Smooth muscle cell (in vitro differentiated cells): Measurements from ENCODE around the gene DHRS4. TPM values are rescaled to one million over a fixed set of nuclear protein-coding genes. Genes with fewer than 3 reads are reported as not detected.
A peak's percentile ranks its signal among the peaks of the same experiment; 100 is the strongest.
"Not testable (repeated sequence)": the region's sequence is repeated elsewhere in the genome, so short reads cannot be mapped to it uniquely, and the experiment has no call there.

Source experiments
- DNase-seq: peaks from one replicate; lab custom pipeline; 2025; ENCODE audit not compliant: unreplicated experiment; lab: John Stamatoyannopoulos, UW
- H2AFZ ChIP-seq: fragments of 200-600 bp; sonication (generic); 2 replicates; pipeline ENCODE4 v1.6.0; 2016; ENCODE audit warnings: antibody characterized with exemption, low read depth, mild to moderate bottlenecking
- H3F3A ChIP-seq: fragments of 200-600 bp; sonication (generic); 2 replicates; pipeline ENCODE4 v1.6.0; 2017; ENCODE audit warnings: antibody characterized with exemption, low read depth
- H3K27ac ChIP-seq: fragments of 200-600 bp; sonication (generic); 2 replicates; pipeline ENCODE4 v1.5.1; 2016; ENCODE audit warnings: low read depth, mild to moderate bottlenecking
- H3K27me3 ChIP-seq: fragments of 200-600 bp; sonication (generic); 2 replicates; pipeline ENCODE4 v1.6.1; 2016; ENCODE audit warnings: low read depth, mild to moderate bottlenecking
- H3K36me3 ChIP-seq: fragments of 200-600 bp; sonication (generic); 2 replicates; pipeline ENCODE4 v1.5.1; 2016; ENCODE audit warnings: low read depth
- H3K4me1 ChIP-seq: fragments of 200-600 bp; sonication (generic); 2 replicates; pipeline ENCODE4 v1.5.1; 2016; ENCODE audit warnings: low read depth
- H3K4me2 ChIP-seq: fragments of 200-600 bp; sonication (generic); 2 replicates; pipeline ENCODE4 v1.6.0; 2016; ENCODE audit warnings: mild to moderate bottlenecking
- H3K4me3 ChIP-seq: fragments of 200-600 bp; sonication (generic); 2 replicates; pipeline ENCODE4 v1.5.1; 2016; ENCODE audit warnings: mild to moderate bottlenecking
- H3K79me2 ChIP-seq: fragments of 200-600 bp; sonication (generic); 2 replicates; pipeline ENCODE4 v1.6.0; 2016; ENCODE audit warnings: low read depth, mild to moderate bottlenecking
- H3K9ac ChIP-seq: fragments of 200-600 bp; sonication (generic); 2 replicates; pipeline ENCODE4 v1.6.0; 2016; ENCODE audit warnings: low read depth
- H3K9me3 ChIP-seq: fragments of 200-600 bp; sonication (generic); replicated peaks from 2 replicates; pipeline ENCODE4 v1.5.1; 2016; ENCODE audit warnings: low read depth
- H4K20me1 ChIP-seq: fragments of 200-600 bp; sonication (generic); 2 replicates; pipeline ENCODE4 v1.6.0; 2016; ENCODE audit warnings: low read depth
- WGBS: methylation state at CpG from one replicate; pipeline ENCODE4 v1.1.7; 2016; ENCODE audit warnings: low lambda C conversion rate; 5-methylcytosine and 5-hydroxymethylcytosine counted together
- polyA plus RNA-seq: library from polyadenylated mRNA; unstranded; fragments of >200 nt; fragmentation: Nextera tagmentation; extraction: Ambion mirVana; gene quantifications from 2 replicates; pipeline ENCODE4 v1.2.1, GENCODE V29; 2016
- total RNA-seq: library from RNA; depleted of rRNA; stranded (reverse); fragments of >200 nt; gene quantifications from 2 replicates; pipeline ENCODE4 v1.2.3, GENCODE V29; 2014
- TF ChIP-seq, protein P1 (sequence below): fragments of 200-600 bp; sonication (generic); IDR thresholded peaks from 2 replicates; pipeline ENCODE4 v1.5.1; 2017; ENCODE audit warnings: borderline replicate concordance, mild to moderate bottlenecking, antibody characterized with exemption; ENCODE audit not compliant: insufficient read depth, poor library complexity, severe bottlenecking

Gene DHRS4
- total and polyA plus RNA-seq, 2 experiments from 2014 or later = 30.9 to 33.1 TPM

DNA sequence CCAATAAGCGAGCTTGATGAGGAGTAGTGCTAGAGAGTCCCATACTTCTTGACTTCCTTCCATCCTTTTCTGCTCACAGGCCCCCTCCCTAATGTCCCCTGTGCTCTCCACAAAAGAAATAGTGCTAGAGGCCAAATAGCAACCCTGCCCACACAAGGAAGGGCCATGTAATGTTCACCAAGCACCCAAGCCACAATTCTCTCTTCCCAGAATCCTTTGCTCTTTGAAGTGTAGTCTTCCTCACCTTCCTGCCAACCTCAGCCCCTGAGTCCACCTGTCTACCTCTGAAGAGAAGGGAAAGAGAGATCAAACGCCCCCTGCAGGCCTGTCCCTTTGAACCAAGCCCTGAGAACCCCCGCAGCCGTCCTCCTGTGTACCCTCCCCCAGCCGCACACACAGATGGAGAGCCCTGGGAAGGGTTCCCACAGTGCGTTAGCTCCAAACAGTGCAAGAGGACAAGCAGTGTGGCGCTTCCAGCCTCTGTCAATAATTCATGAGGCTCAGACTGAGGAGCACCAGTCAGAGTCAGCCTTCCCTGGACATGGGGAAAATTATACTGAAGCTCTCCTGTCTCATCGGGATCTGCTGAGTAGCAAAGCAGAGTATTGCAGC lies 1.9 kb upstream of the DHRS4 start:
- Histone ChIP-seq H2AFZ (no peak overlapping the region), H3K4me1 (no peaks in the 10 kb centered on the region), H3K9me3 (no peaks in the 10 kb centered on the region), H4K20me1 (peaks cover 4% of the 10 kb centered on the region), H3K36me3 (no peaks in the 10 kb centered on the region), H3K27ac (no peak overlapping the region), H3K27me3 (no peaks in the 10 kb centered on the region), H3K9ac (no peak overlapping the region), H3K79me2 (peaks cover 3% of the 10 kb centered on the region), H3K4me3 (no peak overlapping the region), H3F3A (no peaks in the 10 kb centered on the region), H3K4me2 (no peak overlapping the region)
- TF ChIP-seq, protein P1, sequence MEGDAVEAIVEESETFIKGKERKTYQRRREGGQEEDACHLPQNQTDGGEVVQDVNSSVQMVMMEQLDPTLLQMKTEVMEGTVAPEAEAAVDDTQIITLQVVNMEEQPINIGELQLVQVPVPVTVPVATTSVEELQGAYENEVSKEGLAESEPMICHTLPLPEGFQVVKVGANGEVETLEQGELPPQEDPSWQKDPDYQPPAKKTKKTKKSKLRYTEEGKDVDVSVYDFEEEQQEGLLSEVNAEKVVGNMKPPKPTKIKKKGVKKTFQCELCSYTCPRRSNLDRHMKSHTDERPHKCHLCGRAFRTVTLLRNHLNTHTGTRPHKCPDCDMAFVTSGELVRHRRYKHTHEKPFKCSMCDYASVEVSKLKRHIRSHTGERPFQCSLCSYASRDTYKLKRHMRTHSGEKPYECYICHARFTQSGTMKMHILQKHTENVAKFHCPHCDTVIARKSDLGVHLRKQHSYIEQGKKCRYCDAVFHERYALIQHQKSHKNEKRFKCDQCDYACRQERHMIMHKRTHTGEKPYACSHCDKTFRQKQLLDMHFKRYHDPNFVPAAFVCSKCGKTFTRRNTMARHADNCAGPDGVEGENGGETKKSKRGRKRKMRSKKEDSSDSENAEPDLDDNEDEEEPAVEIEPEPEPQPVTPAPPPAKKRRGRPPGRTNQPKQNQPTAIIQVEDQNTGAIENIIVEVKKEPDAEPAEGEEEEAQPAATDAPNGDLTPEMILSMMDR = no peak
- WGBS = 79% methylated on average over 8 of the region's 8 CpGs
- DNase-seq = no peak

DNA sequence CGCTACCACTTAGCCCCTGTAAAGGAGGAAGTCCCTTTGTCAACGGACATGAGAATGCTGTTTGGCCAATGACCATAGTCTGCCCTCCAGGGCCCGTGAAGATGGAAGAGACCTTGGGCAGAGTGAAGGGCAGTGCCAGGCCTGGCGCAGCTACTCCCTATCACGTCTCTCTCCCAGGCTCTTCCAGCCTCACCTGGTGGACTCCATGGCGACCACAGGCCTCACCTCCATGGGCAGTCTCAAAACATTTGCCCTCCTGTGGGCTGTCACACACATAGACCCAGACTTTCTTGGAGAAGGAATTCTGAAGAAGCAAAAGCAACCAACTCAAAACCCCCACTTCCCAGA lies 480 bp upstream of the DHRS4 start:
- H3K9me3 ChIP-seq, H4K20me1 ChIP-seq, H3K4me1 ChIP-seq, H3F3A ChIP-seq, DNase-seq, H3K79me2 ChIP-seq, H3K27me3 ChIP-seq, H3K27ac ChIP-seq, H3K36me3 ChIP-seq: not testable (repeated sequence)
- peak overlapping the region; percentile 93 for H2AFZ ChIP-seq
- peak overlapping the region; percentile 89 for H3K4me2 ChIP-seq
- peak overlapping the region; percentile 72 for H3K9ac ChIP-seq
- 70% methylated on average over 6 of the region's 6 CpGs for WGBS
- peak overlapping the region; percentile 82 for H3K4me3 ChIP-seq

DNA sequence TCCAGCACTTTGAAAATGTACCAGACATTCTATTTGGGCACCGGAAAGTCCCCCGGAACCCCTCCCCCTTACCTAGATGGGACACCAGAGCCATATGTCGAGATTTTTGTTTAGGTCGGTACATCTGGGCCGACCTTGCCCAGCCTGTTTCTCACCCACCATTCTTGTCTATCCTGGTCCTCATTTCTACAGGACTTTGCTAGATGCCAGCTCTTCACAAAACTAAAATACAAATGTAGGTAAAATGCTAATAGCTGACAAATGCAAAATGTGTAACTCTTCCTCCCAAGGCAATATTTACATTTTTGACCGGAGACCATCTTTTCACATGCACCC lies 677 bp downstream of the DHRS4 start:
- not testable (repeated sequence) for H3K27me3 ChIP-seq, H3K9me3 ChIP-seq, H3K4me1 ChIP-seq, H3K27ac ChIP-seq, H4K20me1 ChIP-seq, H3K36me3 ChIP-seq, H3K79me2 ChIP-seq, DNase-seq, H3F3A ChIP-seq
- 19% methylated on average over 6 of the region's 6 CpGs for WGBS
- Histone ChIP-seq H2AFZ (peak overlapping the region; percentile 93), H3K4me3 (peak overlapping the region; percentile 82), H3K4me2 (peak overlapping the region; percentile 89), H3K9ac (peak overlapping the region; percentile 72)

DNA sequence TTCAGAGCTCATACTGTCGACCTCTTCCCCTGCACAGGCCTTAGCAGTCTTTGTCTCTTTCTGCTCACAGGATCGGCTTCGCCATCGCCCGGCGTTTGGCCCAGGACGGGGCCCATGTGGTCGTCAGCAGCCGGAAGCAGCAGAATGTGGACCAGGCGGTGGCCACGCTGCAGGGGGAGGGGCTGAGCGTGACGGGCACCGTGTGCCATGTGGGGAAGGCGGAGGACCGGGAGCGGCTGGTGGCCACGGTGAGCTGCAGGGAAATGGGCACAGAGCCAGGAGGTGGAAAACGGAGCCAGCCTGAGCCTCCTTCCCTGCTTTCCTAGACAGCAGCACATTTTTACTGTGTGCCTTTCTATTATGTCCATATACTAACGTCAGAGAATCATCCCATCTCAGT lies 1.4 kb downstream of the DHRS4 start:
- not testable (repeated sequence) for H3K27ac ChIP-seq, H3K79me2 ChIP-seq, H3K4me1 ChIP-seq, H2AFZ ChIP-seq, H3K4me2 ChIP-seq, H3K36me3 ChIP-seq, H3K4me3 ChIP-seq, H3K9me3 ChIP-seq, H3F3A ChIP-seq, H4K20me1 ChIP-seq, DNase-seq, H3K27me3 ChIP-seq, H3K9ac ChIP-seq
- WGBS = 95% methylated on average over 19 of the region's 20 CpGs

DNA sequence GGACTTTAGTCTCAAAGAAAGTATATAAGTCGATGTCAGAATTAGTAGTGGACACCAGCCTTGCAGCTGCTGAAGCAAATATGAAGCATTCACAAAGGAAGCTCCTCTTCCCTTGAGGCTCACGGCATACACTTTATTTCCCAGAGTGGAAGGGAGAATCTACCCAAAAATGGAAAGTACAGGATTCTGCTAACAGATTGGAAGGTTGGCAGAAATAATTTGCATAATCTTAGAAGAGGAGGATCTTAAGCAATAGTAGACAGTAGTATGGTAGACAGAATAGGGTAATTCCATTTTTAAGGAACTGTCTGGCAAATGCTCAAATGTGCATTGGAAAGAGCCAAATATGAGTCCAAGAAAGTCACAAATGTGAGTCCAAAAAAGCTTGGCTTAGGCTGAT lies 2.2 kb downstream of the DHRS4 start:
- not testable (repeated sequence) for H3K4me2 ChIP-seq, H3K27me3 ChIP-seq, H3K4me1 ChIP-seq, H3K4me3 ChIP-seq, DNase-seq, H3K27ac ChIP-seq, H4K20me1 ChIP-seq, H3F3A ChIP-seq, H3K9ac ChIP-seq, H2AFZ ChIP-seq, H3K36me3 ChIP-seq, H3K9me3 ChIP-seq, H3K79me2 ChIP-seq
- WGBS = 100% methylated on average over 2 of the region's 2 CpGs

DNA sequence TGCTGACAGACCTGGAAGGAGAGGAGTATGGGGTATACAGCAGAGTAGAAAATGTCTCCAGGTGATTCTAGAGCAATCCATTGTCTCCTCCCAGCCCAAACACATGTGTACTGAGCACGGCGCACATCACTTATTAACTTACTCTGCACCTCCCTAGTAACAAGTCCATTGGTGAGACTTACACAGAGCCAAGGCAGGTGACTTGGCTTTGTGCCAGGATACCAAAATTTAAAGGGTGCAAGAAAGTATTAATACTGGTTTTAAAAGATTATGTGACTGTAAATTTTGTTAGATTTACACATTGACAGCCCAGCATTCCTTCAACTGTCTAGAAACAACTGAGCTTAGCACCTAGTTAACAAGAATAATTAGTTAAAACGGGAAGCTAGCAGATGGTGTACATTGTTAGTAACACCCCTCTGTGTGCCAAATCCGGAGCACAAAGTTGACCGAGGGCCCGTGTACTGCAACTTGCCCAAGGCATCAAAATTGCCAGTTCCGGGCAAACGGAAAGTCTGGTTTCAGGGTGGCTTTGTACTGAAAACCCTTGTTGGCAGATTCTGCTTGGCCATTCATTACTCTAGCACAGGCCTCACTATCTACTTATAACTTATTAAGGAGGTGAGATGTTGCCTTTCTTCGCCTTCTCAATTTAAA lies 4.5 kb downstream of the DHRS4 start:
- not testable (repeated sequence) for H3F3A ChIP-seq, H3K36me3 ChIP-seq, H2AFZ ChIP-seq, H3K27ac ChIP-seq, H3K9me3 ChIP-seq, H3K27me3 ChIP-seq, DNase-seq, H4K20me1 ChIP-seq, H3K4me1 ChIP-seq, H3K4me2 ChIP-seq, H3K9ac ChIP-seq, H3K4me3 ChIP-seq, H3K79me2 ChIP-seq
- WGBS = 94% methylated on average over 9 of the region's 9 CpGs

DNA sequence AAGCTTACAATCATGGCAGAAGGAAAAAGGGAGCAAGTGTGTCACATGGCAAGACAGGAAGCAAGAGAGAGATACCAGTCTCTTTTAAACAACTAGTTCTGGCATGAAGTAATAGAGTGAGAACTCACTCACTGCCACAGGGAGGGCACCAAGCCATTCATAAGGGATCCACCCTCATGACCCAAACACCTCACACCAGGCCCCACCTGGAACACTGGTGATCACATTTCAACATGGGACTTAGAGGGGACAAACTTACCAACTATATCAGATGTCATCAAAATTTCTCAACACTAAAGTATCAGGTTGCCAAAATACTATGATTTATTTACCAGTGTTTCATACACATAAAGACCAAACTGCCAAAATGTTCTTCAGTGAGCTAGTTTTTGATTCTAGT lies 7.3 kb downstream of the DHRS4 start:
- H3K4me3 ChIP-seq, H3K27me3 ChIP-seq, H3K9ac ChIP-seq, H3K4me2 ChIP-seq, H3K79me2 ChIP-seq, H3F3A ChIP-seq, H3K4me1 ChIP-seq, H3K9me3 ChIP-seq, H4K20me1 ChIP-seq, H2AFZ ChIP-seq, DNase-seq, H3K36me3 ChIP-seq, H3K27ac ChIP-seq: not testable (repeated sequence)

DNA sequence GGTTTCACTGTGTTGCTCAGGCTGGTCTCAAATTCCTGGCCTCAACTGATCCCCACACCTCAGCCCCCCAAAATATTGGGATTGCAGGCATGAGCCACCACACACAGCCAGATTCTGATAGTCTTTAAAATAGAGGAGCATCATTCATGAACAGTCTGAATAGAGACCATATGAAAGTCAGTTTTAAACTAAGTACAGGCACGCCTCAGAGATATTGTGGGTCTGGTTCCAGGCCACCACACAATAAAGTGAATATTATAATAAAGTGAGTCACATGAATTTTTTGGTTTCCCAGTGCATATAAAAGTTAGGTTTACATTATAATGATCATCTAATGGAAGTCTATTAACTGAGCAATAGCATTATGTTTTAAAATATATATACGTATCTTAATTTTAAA lies 8.1 kb downstream of the DHRS4 start:
- not testable (repeated sequence) for H3K9me3 ChIP-seq, H3K4me3 ChIP-seq, H2AFZ ChIP-seq, H3K4me1 ChIP-seq, H3K79me2 ChIP-seq, H3F3A ChIP-seq, H3K27ac ChIP-seq, H3K27me3 ChIP-seq, H4K20me1 ChIP-seq, DNase-seq, H3K36me3 ChIP-seq, H3K4me2 ChIP-seq, H3K9ac ChIP-seq
- WGBS = 100% methylated on average over 1 of the region's 2 CpGs
